ENCODE measurements around the gene SPTBN1.

DNA sequence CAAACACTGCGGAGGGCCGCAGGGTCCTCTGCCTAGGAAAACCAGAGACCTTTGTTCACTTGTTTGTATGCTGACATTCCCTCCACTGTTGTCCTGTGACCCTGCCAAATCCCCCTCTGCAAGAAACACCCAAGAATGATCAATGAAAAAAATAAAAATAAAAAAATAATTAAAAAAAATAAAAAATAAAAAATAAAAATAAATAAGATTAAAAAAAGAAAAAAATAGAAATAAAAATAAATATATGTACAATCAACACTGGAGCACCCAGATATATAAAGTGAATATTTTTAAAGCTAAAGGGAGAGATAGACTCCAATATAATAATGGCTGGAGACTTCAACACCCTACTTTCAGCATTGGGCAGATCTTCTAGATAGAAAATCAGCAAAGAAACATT is 243.5 kb downstream of the SPTBN1 start:
- TF ChIP-seq EZH2 (IDR thresholded peaks at IDR 0.05; ENCODE audit: low read length, unreplicated experiment) (no peak), EZH2phosphoT487 (IDR thresholded peaks at IDR 0.05; ENCODE audit: borderline replicate concordance, low read length) (no peak)
- TF ChIP-seq, protein P1, sequence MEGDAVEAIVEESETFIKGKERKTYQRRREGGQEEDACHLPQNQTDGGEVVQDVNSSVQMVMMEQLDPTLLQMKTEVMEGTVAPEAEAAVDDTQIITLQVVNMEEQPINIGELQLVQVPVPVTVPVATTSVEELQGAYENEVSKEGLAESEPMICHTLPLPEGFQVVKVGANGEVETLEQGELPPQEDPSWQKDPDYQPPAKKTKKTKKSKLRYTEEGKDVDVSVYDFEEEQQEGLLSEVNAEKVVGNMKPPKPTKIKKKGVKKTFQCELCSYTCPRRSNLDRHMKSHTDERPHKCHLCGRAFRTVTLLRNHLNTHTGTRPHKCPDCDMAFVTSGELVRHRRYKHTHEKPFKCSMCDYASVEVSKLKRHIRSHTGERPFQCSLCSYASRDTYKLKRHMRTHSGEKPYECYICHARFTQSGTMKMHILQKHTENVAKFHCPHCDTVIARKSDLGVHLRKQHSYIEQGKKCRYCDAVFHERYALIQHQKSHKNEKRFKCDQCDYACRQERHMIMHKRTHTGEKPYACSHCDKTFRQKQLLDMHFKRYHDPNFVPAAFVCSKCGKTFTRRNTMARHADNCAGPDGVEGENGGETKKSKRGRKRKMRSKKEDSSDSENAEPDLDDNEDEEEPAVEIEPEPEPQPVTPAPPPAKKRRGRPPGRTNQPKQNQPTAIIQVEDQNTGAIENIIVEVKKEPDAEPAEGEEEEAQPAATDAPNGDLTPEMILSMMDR (conservative IDR thresholded peaks at IDR 0.05; ENCODE audit: low read depth, low read length) = no peak

Data from PC-3 (cell line).